VCaP (cell line): ENCODE measurements around the gene ACTA2.

Experiments
- H3K27ac ChIP-seq: fragments of 450-650 bp; 2 replicates; pipeline ENCODE4 v1.5.1; 2017
- CTCF ChIP-seq: fragments of 450-650 bp; conservative IDR thresholded peaks from 2 replicates; pipeline ENCODE4 v1.5.1; 2017; ENCODE audit warnings: mild to moderate bottlenecking, moderate library complexity

ACTA2 gene

GRCh38 chr10:88962336-88962735, 9.8 kb upstream of the ACTA2 start:
- no peak overlapping the region for H3K27ac ChIP-seq
- no peak for TF ChIP-seq CTCF

- H3K27ac ChIP-seq: no peak overlapping the region
- TF ChIP-seq CTCF: no peak
These were observed 8.7 kb upstream of the ACTA2 start for GRCh38 chr10:88961266-88961665.

- H3K27ac ChIP-seq: no peak overlapping the region
- no peak for TF ChIP-seq CTCF
These were observed 8.2 kb upstream of the ACTA2 start for GRCh38 chr10:88960802-88961201.

- H3K27ac ChIP-seq: no peak overlapping the region
- TF ChIP-seq CTCF: no peak
These were observed 6.1 kb upstream of the ACTA2 start for GRCh38 chr10:88958721-88959120.

GRCh38 chr10:88957381-88957780, 4.8 kb upstream of the ACTA2 start:
- no peak for TF ChIP-seq CTCF
- no peak overlapping the region for H3K27ac ChIP-seq

GRCh38 chr10:88954458-88955083, 2.0 kb upstream of the ACTA2 start:
- peak overlapping the region; percentile 30 for H3K27ac ChIP-seq
- TF ChIP-seq CTCF: no peak

- H3K27ac ChIP-seq: peak overlapping the region; percentile 80; the same call in 1 of the 2 replicates
- TF ChIP-seq CTCF: no peak
These were observed 1.1 kb upstream of the ACTA2 start for GRCh38 chr10:88953662-88954061.
